Fibroblast of skin of abdomen (primary cell): Measurements from ENCODE around the gene HERC3. TPM values are rescaled to one million over a fixed set of nuclear protein-coding genes. Genes with fewer than 3 reads are reported as not detected.

Source experiments
- DNase-seq: peaks from one replicate; pipeline ENCODE4 v3.0.0-alpha.2; 2013
- polyA plus RNA-seq, 2 experiments: library from polyadenylated mRNA; unstranded; fragments of 120-200 nt; gene quantifications; one replicate each; pipeline ENCODE4 v1.2.1, GENCODE V29; 2013; ENCODE audit not compliant: insufficient read length in 2 of 2

Gene HERC3
- 10.8 TPM for polyA plus RNA-seq (2013, experiment 1 of 2; ENCODE audit: insufficient read length)
- polyA plus RNA-seq (2013, experiment 2 of 2; ENCODE audit: insufficient read length) = 9.5 TPM

DNA sequence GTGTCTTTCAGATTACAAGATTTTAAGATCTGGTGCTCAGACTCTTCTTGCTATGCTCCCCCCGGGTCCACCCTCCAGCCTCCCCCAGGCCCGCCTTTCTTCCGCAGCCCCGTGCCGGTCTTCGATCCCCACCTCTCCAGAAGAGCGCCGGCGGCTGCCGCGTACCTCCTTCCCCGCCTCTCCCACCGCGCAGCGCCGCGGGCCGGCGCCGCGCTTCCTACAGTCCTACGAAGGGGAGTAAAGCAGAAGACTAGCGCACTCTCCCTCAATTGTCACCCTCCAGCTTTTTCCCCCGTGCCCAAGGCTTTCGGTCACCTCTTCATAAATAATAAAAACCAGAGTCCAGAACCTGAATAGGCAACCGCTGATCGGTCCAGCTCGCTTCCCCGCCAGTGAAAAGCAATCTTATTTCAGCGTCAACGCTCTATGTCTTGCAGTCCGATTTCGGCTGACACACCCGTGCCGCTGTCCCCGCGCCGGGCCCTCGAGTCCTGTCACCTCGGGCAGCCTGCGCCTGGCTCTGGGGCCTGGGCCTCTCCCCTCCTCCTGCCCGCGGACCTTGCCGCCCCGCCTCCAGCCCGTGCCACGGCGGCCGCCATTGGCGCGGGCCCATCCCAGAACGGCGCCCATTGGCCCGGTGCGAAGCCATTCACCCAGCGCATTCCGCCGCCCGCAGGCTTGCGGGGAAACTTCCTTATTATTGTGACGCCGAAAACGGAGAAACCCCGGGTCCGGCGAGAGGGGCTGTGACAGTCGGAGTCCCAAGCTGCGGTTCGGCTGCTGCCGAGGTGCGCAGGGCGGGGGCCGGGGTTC, at the start of gene HERC3:
Gene HERC3, plus strand, starts transcription at position 694 of the 813 bp plus-strand sequence. CDS start 13,344 bp downstream, outside the sequence.
- DNase-seq = peak; percentile 86

DNA sequence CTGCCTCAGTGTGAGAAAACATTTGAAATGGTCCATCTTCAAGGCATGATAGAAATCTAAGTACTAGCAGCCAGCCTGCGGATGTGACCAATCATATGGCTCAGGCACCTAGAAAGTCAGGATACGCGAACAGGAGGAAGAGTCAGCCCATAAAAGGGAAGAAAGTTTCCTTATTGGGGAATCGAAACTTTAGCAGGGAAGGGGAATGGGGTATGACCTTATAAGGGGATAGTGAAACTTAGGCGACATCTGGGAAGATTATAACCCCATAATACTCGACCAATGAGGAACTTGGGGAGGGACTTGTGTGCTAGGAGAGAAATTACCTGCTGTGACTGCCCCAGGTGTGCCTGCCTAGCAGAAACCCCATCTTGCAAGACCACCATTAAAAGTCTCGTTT, 42.5 kb upstream of the HERC3 start:
- DNase-seq = no peak

GRCh38 chr4:88567591-88567990, 24.7 kb upstream of the HERC3 start:
- peak; percentile 20 for DNase-seq

GRCh38 chr4:88570001-88570400, 22.3 kb upstream of the HERC3 start:
- DNase-seq = peak; percentile 42

- no peak for DNase-seq
These were observed 18.9 kb upstream of the HERC3 start for GRCh38 chr4:88573276-88573980.

DNA sequence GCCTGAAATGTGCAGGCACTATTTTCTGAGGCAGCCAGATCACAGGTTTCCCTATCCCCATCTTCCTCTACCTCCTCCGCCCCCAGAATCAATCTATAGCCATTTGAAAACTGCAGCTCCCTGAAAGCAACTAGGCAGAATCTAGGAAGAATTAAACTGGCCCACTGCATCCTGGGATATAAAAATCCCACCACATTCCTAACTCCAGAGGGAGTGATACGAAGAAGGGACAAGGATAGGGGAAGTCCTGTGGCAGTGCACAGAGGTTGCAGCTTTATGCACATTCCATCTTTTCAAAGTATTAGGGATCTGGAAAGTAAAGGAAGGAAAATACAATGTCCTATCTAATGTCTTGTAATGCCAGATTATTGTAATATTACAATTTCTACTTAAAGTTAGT, 18.3 kb upstream of the HERC3 start:
- peak; percentile 44 for DNase-seq

DNA sequence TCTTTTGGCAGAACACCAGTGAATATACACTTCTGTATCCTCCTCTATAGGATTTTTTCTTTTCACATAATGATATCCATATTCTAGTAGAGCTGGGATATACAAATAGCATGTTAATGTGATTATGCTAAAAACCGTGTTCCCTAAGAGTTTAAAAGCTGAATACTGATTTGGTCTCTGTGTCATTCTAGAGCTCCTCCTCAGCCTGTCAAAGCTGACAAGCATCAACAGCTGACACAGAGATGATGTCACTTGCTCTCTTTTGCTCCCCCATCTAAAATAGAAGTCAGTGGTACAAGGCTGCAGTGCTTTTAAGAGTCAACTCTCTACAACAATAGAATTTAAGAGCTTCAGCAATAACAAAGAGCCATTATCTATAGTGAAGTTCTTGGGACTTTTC, 17.1 kb upstream of the HERC3 start:
- no peak for DNase-seq

DNA sequence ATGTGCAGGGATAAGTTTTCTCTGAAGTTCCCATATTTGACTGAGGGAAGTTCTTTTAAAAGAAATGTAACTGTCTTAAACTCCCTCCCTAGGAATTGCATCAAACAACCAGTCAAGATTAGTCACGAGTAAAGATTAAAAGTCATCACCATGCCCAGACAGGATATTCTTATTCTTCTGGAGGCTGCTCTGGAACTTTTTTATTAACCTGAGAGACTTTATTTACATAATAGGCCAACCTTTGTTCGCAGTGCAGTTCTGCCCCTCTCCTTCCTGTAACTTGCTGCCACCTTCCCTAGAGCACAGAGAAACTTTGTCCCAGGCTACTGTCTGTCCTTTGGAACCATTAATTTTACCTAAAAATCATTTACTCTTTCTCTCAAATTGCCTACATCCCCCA, 9.8 kb upstream of the HERC3 start:
- DNase-seq = no peak

DNA sequence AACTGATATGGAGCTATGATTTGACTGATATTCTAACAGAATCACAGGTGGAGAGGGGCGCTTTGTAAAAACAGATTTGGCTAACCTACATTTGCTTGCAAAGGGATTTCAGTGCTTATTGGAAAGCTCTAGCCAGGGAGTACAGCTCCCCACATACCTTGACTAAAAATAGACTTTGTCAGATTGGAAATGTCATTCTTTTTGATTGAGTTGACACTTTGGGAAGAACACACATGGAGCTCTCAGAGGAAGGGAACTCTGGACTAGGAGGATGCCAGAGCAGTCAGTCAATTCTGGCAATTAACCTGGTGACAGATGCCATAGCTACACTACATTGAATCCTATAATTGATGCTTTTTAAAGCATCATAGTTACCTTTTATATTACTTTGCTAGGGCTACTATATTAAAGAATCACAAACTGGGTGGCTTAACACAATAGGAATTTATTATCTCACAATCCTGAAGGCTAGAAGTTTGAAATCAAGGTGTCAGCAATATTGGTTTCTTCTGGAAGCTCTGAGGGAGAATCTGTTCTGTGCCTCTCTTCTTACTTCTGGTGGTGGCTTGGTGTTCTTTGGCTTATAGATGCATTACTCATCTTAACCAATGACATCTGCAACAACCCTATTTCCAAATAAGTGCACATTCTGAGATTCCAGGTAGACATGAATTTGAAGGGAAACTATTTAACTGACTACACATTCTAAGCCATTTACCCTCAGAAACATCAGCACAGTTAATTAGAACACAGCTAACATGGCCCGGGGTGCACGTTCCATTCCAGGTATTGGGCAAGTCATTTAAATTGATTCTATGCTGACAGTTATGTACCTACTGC, 8.4 kb upstream of the HERC3 start:
- DNase-seq = no peak

DNA sequence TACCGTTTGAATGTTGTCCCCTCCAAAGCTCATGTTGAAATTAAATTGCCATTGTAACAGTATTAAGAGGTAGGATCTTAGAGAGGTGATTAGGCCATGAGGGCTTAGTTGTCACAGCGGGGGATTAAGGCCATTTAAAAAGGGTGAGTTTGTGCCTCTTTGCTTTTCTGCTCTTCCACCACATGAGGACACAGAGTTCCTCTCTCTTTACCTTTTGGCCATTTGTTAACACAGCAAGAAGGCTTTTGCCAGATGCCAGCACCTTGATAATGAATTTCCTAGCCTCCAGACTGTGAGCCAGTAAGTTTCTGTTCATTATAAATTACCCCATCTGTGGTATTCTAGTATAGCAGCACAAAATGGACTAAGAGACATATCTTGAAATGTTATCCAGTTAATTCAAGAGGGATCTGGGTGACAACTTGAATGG, 7.8 kb upstream of the HERC3 start:
- no peak for DNase-seq

GRCh38 chr4:88585917-88586316, 6.4 kb upstream of the HERC3 start:
- no peak for DNase-seq

GRCh38 chr4:88587306-88587705, 5.0 kb upstream of the HERC3 start:
- DNase-seq = no peak

DNA sequence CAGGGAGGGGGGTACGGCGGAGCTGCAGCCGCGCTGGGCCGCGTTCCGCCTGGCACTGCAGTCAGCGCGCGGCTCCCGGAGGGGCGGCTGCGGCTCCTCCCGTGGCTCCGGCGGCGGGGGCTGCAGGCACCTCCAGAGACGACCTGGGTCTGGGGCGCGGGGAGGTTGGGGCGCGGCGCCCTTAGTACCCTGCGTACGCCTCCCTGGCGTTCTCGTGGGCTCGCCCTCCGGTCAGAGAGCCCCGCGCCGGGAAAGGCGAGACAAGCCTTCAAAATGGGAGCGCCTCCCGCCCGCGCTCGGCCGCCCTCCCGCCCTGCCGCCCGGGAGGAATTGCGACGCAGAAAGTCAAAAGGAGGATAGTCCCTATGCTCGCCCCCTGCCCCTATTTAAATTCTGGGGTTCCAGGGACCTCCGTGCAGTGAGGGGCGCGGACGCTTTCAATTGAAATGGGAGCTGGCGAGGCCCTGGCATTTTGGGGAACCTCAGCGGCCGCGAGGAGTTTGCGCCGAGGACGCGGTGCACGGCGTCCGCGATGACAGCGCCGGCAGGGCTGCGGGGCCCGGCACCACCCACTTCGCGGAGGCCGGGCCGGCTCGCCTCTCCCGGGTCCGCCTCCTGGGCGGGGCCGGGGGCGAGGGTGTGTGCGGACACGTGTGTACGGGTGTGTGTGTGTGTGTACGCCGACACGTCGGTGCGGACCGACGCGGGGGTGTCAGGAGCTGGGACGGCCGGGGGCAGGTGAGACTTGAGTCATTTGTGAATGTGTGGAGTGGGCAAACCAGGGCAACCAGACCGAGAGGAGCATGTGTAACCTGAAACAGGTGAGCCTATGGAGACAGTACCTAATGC, 544 bp downstream of the HERC3 start:
- peak; percentile 73 for DNase-seq

- DNase-seq = no peak
These were observed 5.8 kb downstream of the HERC3 start for GRCh38 chr4:88597970-88598660.

DNA sequence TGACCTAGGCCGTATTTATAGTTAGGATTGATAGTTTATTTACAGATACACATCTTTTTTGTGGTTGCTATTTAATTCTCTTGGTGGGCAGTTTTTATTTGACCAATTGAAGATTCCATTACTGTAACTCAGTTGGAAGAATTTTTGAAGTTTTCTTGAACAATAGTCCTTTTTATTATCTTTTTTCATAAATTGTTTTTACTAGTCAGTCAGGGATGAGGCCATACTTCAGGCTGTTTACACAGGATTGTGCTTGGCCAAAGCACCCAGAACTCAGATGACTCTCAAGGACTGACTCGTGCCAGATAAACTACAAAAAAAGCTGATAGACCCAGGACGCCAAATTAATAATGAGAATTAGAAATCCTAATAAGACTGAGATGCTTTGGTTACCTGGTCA, 7.0 kb downstream of the HERC3 start:
- DNase-seq = no peak

- no peak for DNase-seq
These were observed 7.4 kb downstream of the HERC3 start for GRCh38 chr4:88599714-88600113.

DNA sequence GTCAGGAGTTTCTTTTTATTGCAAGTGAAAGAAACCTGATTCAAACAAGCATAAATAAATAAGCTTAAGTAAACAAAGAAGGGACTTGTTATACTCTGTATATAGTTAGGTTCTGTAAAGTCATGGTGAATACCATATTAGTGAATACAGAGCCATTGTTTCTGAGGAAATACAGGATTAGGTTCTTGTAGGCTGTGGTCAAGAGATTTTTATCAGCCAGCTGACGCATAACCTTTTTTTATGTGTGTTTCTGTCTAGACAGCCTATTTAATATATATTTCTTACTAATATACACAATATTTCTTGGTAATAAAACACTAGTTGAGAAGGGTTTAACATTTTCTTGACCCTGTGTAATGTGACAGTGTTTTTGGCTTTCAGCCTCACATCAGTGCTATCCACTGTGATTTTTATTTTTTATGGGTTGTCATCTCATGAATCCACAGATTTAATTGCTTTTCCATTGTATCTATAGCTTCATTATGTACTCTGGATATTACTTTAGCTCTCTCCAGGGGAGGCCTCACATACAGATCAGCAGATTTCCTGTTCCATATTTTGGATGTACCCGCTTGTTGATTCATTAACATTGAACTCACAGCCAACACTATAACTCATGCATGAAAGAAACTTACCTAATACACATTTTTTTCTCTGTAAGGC, 8.0 kb downstream of the HERC3 start:
- peak; percentile 91 for DNase-seq

- DNase-seq = no peak
These were observed 12.8 kb downstream of the HERC3 start for GRCh38 chr4:88604978-88605678.

GRCh38 chr4:88605736-88606135, 13.5 kb downstream of the HERC3 start:
- DNase-seq = no peak

DNA sequence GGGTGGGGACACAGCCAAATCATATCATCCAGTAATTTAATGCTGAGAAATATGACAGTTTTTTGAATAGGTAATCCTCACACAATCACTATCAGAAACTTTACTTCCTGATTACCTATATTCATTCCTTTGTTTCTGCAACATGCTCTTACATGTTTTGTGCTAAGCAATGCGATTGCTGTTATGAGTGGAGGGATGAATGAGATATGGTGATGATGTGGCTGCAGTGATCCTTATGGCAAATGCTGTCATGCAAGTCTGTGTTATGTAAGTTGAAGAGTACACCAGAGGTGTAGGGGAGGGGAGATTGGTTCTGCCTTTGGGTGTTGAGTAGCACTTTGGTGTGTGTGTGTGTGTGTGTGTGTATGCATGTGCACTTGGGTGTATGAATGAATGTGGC, 14.6 kb downstream of the HERC3 start:
- no peak for DNase-seq
